HEK293 (cell line): Measurements from ENCODE around the gene SZRD1.

Source experiments
- CTCF ChIA-PET: fragments of 350-600 bp; formaldehyde crosslinking; extraction: SDS; loops from one replicate; lab custom pipeline; 2021; ENCODE audit warnings: antibody characterized with exemption; lab: Yijun Ruan, JAX
- POLR2A ChIA-PET: fragments of 300-600 bp; formaldehyde crosslinking; extraction: SDS; loops from one replicate; lab custom pipeline; 2020; ENCODE audit warnings: antibody characterized with exemption, inconsistent platforms; lab: Yijun Ruan, JAX
- H3K27ac ChIP-seq: fragments of 200-500 bp; sonication (Bioruptor generic); 2 replicates; pipeline ENCODE4 v1.5.1; 2014; ENCODE audit warnings: low read depth, low read length, control low read depth, inconsistent platforms; ENCODE audit errors: extremely low read depth
- H3K36me3 ChIP-seq, 2 experiments: fragments of 200-500 bp in 1 of 2; sonication (Bioruptor generic) in 1 of 2; 1 replicate in 1 of 2; 2 replicates in 1 of 2; pipeline ENCODE4 v1.5.1; 2014 to 2017; ENCODE audit warnings: inconsistent platforms in 2 of 2, low read length in 2 of 2; ENCODE audit not compliant: control insufficient read depth in 2 of 2, insufficient read depth in 1 of 2
- H3K4me1 ChIP-seq: fragments of 200-500 bp; sonication (Bioruptor generic); 2 replicates; pipeline ENCODE4 v1.5.1; 2014; ENCODE audit warnings: mild to moderate bottlenecking, low read length, inconsistent platforms; ENCODE audit not compliant: control insufficient read depth, insufficient read depth
- H3K4me3 ChIP-seq: 2 replicates; pipeline ENCODE4 v1.5.1; 2011; ENCODE audit warnings: low read depth, mild to moderate bottlenecking, control low read depth, low read length, moderate library complexity
- H3K9me3 ChIP-seq: fragments of 200-500 bp; sonication (Bioruptor generic); 2 replicates; pipeline ENCODE4 v1.5.1; 2014; ENCODE audit warnings: low read depth, low read length, inconsistent platforms; ENCODE audit not compliant: control insufficient read depth, insufficient read depth
- KLF1 ChIP-seq: fragments of 450-650 bp; formaldehyde crosslinking; IDR thresholded peaks from 2 replicates; pipeline ENCODE4 v1.5.1; 2016; ENCODE audit warnings: missing biosample characterization, missing genetic modification characterization
- MZF1 ChIP-seq: fragments of 450-650 bp; formaldehyde crosslinking; IDR thresholded peaks from 2 replicates; pipeline ENCODE4 v1.5.1; 2017; ENCODE audit warnings: missing biosample characterization, missing genetic modification characterization, borderline replicate concordance
- OSR2 ChIP-seq: fragments of 450-650 bp; formaldehyde crosslinking; IDR thresholded peaks from 2 replicates; pipeline ENCODE4 v1.5.1; 2016; ENCODE audit warnings: missing biosample characterization, missing genetic modification characterization
- PATZ1 ChIP-seq: fragments of 450-650 bp; formaldehyde crosslinking; IDR thresholded peaks from 2 replicates; pipeline ENCODE4 v1.5.1; 2016; ENCODE audit warnings: missing biosample characterization, missing genetic modification characterization
- PRDM10 ChIP-seq: fragments of 450-650 bp; formaldehyde crosslinking; IDR thresholded peaks from 2 replicates; pipeline ENCODE4 v1.5.1; 2016; ENCODE audit warnings: missing biosample characterization, missing genetic modification characterization
- PRDM6 ChIP-seq: fragments of 450-650 bp; formaldehyde crosslinking; IDR thresholded peaks from 2 replicates; pipeline ENCODE4 v1.5.1; 2017; ENCODE audit warnings: missing biosample characterization, missing genetic modification characterization
- REPIN1 ChIP-seq: fragments of 450-650 bp; formaldehyde crosslinking; IDR thresholded peaks from 2 replicates; pipeline ENCODE4 v1.5.1; 2017; ENCODE audit warnings: missing biosample characterization, missing genetic modification characterization, low read depth
- SCRT2 ChIP-seq: fragments of 450-650 bp; formaldehyde crosslinking; IDR thresholded peaks from 2 replicates; pipeline ENCODE4 v1.5.1; 2016; ENCODE audit warnings: missing biosample characterization, missing genetic modification characterization
- SP7 ChIP-seq: fragments of 450-650 bp; formaldehyde crosslinking; IDR thresholded peaks from 2 replicates; pipeline ENCODE4 v1.5.1; 2016; ENCODE audit warnings: missing biosample characterization, missing genetic modification characterization
- WT1 ChIP-seq: fragments of 450-650 bp; formaldehyde crosslinking; IDR thresholded peaks from 2 replicates; pipeline ENCODE4 v1.5.1; 2016; ENCODE audit warnings: missing biosample characterization, missing genetic modification characterization
- YY1 ChIP-seq: fragments of 450-650 bp; formaldehyde crosslinking; IDR thresholded peaks from 2 replicates; pipeline ENCODE4 v1.5.1; 2018; ENCODE audit warnings: missing biosample characterization, missing genetic modification characterization
- ZBTB20 ChIP-seq: fragments of 450-650 bp; formaldehyde crosslinking; IDR thresholded peaks from 2 replicates; pipeline ENCODE4 v1.5.1; 2016; ENCODE audit warnings: missing biosample characterization, missing genetic modification characterization
- ZFP69B ChIP-seq: fragments of 450-650 bp; formaldehyde crosslinking; IDR thresholded peaks from 2 replicates; pipeline ENCODE4 v1.5.1; 2016; ENCODE audit warnings: missing biosample characterization, missing genetic modification characterization
- ZNF221 ChIP-seq: fragments of 450-650 bp; formaldehyde crosslinking; IDR thresholded peaks from 2 replicates; pipeline ENCODE4 v1.5.1; 2017; ENCODE audit warnings: missing biosample characterization, missing genetic modification characterization, borderline replicate concordance
- ZNF362 ChIP-seq: fragments of 450-650 bp; formaldehyde crosslinking; IDR thresholded peaks from 2 replicates; pipeline ENCODE4 v1.5.1; 2016; ENCODE audit warnings: missing biosample characterization, missing genetic modification characterization
- ZNF416 ChIP-seq: fragments of 450-650 bp; formaldehyde crosslinking; IDR thresholded peaks from 2 replicates; pipeline ENCODE4 v1.5.1; 2016; ENCODE audit warnings: missing biosample characterization, missing genetic modification characterization
- ZNF544 ChIP-seq: fragments of 450-650 bp; formaldehyde crosslinking; IDR thresholded peaks from 2 replicates; pipeline ENCODE4 v1.5.0; 2017; ENCODE audit warnings: missing biosample characterization, missing genetic modification characterization
- ZNF548 ChIP-seq: fragments of 450-650 bp; formaldehyde crosslinking; IDR thresholded peaks from 2 replicates; pipeline ENCODE4 v1.5.1; 2016; ENCODE audit warnings: missing biosample characterization, missing genetic modification characterization
- ZNF549 ChIP-seq: fragments of 450-650 bp; IDR thresholded peaks from 2 replicates; pipeline ENCODE4 v1.5.1; 2018; ENCODE audit warnings: missing biosample characterization, missing genetic modification characterization, mild to moderate bottlenecking, inconsistent platforms, moderate library complexity
- ZNF600 ChIP-seq: fragments of 450-650 bp; formaldehyde crosslinking; IDR thresholded peaks from 2 replicates; pipeline ENCODE4 v1.5.1; 2016; ENCODE audit warnings: missing biosample characterization, missing genetic modification characterization
- ZNF623 ChIP-seq: fragments of 450-650 bp; formaldehyde crosslinking; IDR thresholded peaks from 2 replicates; pipeline ENCODE4 v1.5.1; 2016; ENCODE audit warnings: missing biosample characterization, missing genetic modification characterization
- ZNF692 ChIP-seq: fragments of 450-650 bp; formaldehyde crosslinking; IDR thresholded peaks from 2 replicates; pipeline ENCODE4 v1.5.1; 2016; ENCODE audit warnings: missing biosample characterization, missing genetic modification characterization
- ZNF707 ChIP-seq: fragments of 450-650 bp; formaldehyde crosslinking; IDR thresholded peaks from 2 replicates; pipeline ENCODE4 v1.5.1; 2016; ENCODE audit warnings: missing biosample characterization, missing genetic modification characterization
- ZNF791 ChIP-seq: fragments of 450-650 bp; formaldehyde crosslinking; IDR thresholded peaks from 2 replicates; pipeline ENCODE4 v1.5.1; 2016; ENCODE audit warnings: missing biosample characterization, missing genetic modification characterization
- ZSCAN16 ChIP-seq: fragments of 450-650 bp; formaldehyde crosslinking; IDR thresholded peaks from 2 replicates; pipeline ENCODE4 v1.5.1; 2016; ENCODE audit warnings: missing biosample characterization, missing genetic modification characterization
- ZSCAN23 ChIP-seq: fragments of 450-650 bp; formaldehyde crosslinking; IDR thresholded peaks from 2 replicates; pipeline ENCODE4 v1.5.1; 2016; ENCODE audit warnings: missing biosample characterization, missing genetic modification characterization

The SZRD1 gene

GRCh38 chr1:16342331-16343062 is 24.5 kb upstream of the SZRD1 start:
- Histone ChIP-seq H3K36me3 (peaks cover 0 to 9% of the 10 kb centered on the region in 2 experiments; a peak in 1 of 3 replicates), H3K4me3 (no peak overlapping the region), H3K4me1 (no peaks in the 10 kb centered on the region), H3K9me3 (no peaks in the 10 kb centered on the region), H3K27ac (no peak overlapping the region)
- POLR2A ChIA-PET: interaction anchor here (0.6 to 1.3 kb wide), 2 partner anchors 13 to 188 kb away, joined by 3 to 5 read pairs; no protein-coding TSS in a partner anchor
- CTCF ChIA-PET: no interaction called here
- no peak for TF ChIP-seq ZNF221 (tag by site-specific recombination)
- no peak for TF ChIP-seq SCRT2 (tag by site-specific recombination)
- TF ChIP-seq ZNF362 (tag by site-specific recombination): peak; percentile 56; the same call in 1 of the 2 replicates
- TF ChIP-seq ZNF707: 0 out of 2 replicates have a peak, but pooled peaks have one; percentile 19
- no peak for TF ChIP-seq REPIN1 (tag by site-specific recombination)
- 0 out of 2 replicates have a peak, but pooled peaks have one; percentile 27 for TF ChIP-seq OSR2 (tag by site-specific recombination)
- TF ChIP-seq PRDM10: peak; percentile 55
- TF ChIP-seq ZNF416: no peak
- no peak for TF ChIP-seq ZNF623 (tag by site-specific recombination)
- TF ChIP-seq ZNF544 (tag by site-specific recombination): no peak
- peak; percentile 70 for TF ChIP-seq ZNF692 (tag by site-specific recombination)
- no peak for TF ChIP-seq PRDM6
- TF ChIP-seq ZNF600 (tag by site-specific recombination): peak; percentile 48; the same call in 1 of the 2 replicates
- no peak for TF ChIP-seq ZSCAN16 (tag by site-specific recombination)
- peak; percentile 77; the same call in 1 of the 2 replicates for TF ChIP-seq ZFP69B (tag by site-specific recombination)
- 0 out of 2 replicates have a peak, but pooled peaks have one; percentile 25 for TF ChIP-seq WT1 (tag by site-specific recombination)
- TF ChIP-seq SP7 (tag by site-specific recombination): 0 out of 2 replicates have a peak, but pooled peaks have one; percentile 17
- peak; percentile 41; the same call in 1 of the 2 replicates for TF ChIP-seq MZF1
- no peak for TF ChIP-seq ZNF791
- no peak for TF ChIP-seq YY1 (tag by site-specific recombination)
- no peak for TF ChIP-seq ZNF548 (tag by site-specific recombination)
- TF ChIP-seq ZNF549 (tag by site-specific recombination): no peak
- TF ChIP-seq PATZ1 (tag by site-specific recombination): peak; percentile 65
- no peak for TF ChIP-seq ZSCAN23 (tag by site-specific recombination)
- TF ChIP-seq KLF1: peak; percentile 55; the same call in 1 of the 2 replicates
- TF ChIP-seq ZBTB20 (tag by site-specific recombination): no peak
